ENCODE results near the gene SLK. TPM values are rescaled to one million over a fixed set of nuclear protein-coding genes. Genes with fewer than 3 reads are reported as not detected.

Gene SLK
- 31.0 TPM for total RNA-seq
- long read RNA-seq, full-length matches to known transcripts, result 10 of 128 reads
- long read RNA-seq, partial matches to known transcripts, result 112 of 128 reads
- long read RNA-seq, other reads (novel, unspliced or antisense), result 6 of 128 reads

GRCh38 chr10:103966671-103967447 lies at the start of gene SLK:
TSS of gene SLK (plus strand) at chr10:103967140. CDS start at chr10:103967746, 606 bp downstream.
- intact Hi-C loops (cut with micrococcal nuclease), result no loop called here
- peak; percentile 93 for DNase-seq
- ATAC-seq, result peak; percentile 97

DNA sequence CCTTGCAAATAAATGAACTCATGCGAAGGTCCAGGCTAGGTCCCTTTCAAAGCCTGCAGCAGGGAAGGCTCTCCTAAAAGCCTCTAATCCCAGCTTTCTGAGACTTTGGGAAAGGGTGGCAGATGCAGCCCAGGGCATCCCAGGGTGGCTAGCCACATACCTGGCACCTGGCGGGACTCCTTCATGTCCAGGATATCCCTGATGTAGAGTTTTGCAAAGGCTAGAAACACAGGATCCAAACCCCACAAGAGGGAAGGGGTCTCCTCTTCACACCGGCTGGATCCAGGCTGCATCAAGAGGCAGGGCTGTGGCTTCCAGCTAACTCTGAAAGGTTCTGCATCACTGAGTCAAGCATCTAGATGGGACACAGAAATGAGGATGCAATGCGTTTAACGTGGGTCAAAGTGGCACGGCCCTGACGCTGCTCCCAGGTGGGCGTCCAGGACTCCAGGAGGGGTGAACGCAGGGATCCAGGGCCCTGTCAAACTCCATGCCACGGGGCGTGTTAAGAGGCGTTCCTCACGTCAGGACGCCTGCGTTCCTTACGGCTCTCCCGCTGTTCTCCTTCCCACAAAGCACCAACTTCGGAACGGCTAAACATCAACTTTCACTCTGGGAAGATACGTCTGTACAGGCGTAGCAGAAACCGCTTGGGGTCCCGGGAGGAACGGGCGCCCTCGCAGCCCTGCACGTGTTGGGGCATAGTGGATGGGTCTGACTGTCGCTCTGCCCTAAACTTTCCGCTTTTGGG lies 49.5 kb upstream of the SLK start:
- ATAC-seq, result peak; percentile 55
- intact Hi-C loops (cut with micrococcal nuclease), result no loop called here
- peak; percentile 67 for DNase-seq

GRCh38 chr10:103918053-103918846 lies 48.7 kb upstream of the SLK start, which contains the start of gene STN1:
TSS of gene STN1 (minus strand) at chr10:103918184. CDS start at chr10:103917594, 590 bp downstream.
- peak; percentile 98 for DNase-seq
- ATAC-seq, result peak; percentile 98
- intact Hi-C loops (cut with micrococcal nuclease), result no loop called here

- intact Hi-C loops (cut with micrococcal nuclease), result no loop called here
- ATAC-seq, result no peak
- no peak for DNase-seq
Measured at GRCh38 chr10:103919648-103920025, 47.3 kb upstream of the SLK start.

DNA sequence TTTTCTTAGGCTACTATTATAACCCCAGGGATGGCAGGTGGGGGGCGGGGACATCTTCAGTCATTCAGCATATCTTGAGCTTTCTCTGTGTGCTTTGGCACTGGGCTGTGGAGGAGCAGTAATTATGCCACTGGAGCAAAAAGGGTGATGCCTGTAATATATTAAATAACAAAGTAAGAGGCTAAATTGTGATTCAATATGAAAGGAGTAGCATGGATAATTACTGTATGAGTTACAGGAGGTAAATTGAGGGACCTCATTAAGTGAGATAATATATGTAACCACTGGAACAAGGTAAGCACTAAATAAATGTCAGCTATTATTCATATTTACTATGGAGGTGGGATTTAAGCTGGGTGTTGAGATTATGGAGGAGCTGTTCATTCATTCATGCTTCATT lies 45.7 kb upstream of the SLK start:
- no peak for DNase-seq
- no peak for ATAC-seq
- intact Hi-C loops (cut with micrococcal nuclease), result no loop called here

DNA sequence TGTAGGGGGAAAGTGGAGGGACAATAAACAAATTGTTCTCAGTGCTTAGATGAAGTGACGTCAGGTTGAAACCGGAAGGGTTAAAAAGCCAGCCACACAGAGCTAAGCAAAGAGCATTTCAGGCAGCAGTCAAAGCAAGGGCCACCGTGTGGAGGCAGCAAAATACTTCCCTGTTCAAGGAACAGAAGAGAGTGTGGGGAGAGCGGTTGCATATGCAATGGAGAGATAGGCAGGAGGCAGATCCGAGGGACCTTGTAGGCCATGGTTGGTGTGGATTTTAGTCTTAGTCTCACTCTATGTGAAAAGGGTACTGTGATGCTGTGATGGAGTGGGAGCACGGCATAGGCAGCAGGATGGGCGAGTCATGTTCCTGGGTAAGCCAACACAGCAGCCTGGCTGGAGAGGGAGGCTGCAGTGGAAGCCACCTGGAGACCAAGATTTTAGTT lies 45.2 kb upstream of the SLK start:
- no peak for ATAC-seq

DNA sequence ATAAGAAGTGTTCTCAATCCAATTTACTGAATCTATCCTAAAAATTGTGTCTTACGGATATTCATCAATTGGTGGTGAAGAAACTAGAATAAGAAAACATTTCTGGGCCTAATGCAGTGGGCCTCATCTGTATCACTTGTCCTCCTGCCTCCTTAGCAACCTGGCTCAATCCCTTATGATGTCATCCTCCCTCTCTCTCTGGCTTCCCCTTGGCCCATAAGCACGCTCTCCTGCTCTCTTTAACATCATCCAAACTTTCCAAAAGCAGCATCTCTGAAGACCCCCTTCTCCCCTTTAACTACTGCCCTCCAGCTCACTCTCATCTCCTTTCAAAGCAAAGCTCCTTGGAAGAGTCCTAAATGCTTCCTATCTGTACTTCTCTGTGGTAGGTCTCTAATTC lies 44.3 kb upstream of the SLK start:
- no peak for DNase-seq
- intact Hi-C loops (cut with micrococcal nuclease), result no loop called here
- no peak for ATAC-seq

More for the DNA sequence above, 45.2 kb upstream of the SLK start:
- intact Hi-C loops (cut with micrococcal nuclease), result no loop called here
- no peak for DNase-seq

- ATAC-seq, result no peak
- intact Hi-C loops (cut with micrococcal nuclease), result no loop called here
- DNase-seq, result no peak
Measured at GRCh38 chr10:103923502-103923901, 43.4 kb upstream of the SLK start.

- DNase-seq (no peak), ATAC-seq (no peak)
- intact Hi-C loops (cut with micrococcal nuclease), result no loop called here
Measured at GRCh38 chr10:103925591-103925990, 41.3 kb upstream of the SLK start.

- no peak for DNase-seq
- ATAC-seq, result no peak
- intact Hi-C loops (cut with micrococcal nuclease), result no loop called here
Measured at GRCh38 chr10:103926722-103927319, 40.1 kb upstream of the SLK start.

DNA sequence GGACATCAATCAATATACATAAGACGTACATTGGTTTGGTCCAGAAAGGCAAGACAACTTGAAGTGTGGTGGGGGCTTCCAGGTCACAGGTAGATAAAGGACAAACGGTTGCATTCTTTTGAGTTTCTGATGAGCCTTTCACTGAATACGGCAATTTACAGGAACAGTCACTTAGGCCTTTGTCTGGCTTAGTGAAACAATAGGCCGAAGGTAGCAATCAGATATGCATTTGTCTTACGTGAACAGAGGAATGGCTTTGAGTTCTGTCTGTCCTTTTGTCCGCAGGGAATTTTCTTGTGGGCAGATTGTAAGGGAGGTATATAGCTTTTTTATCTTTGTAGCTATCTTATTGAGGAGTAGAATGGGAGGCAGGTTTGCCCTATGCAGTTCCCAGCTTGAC lies 38.2 kb upstream of the SLK start:
- intact Hi-C loops (cut with micrococcal nuclease), result no loop called here
- no peak for ATAC-seq

GRCh38 chr10:103929381-103929921 lies 37.5 kb upstream of the SLK start:
- intact Hi-C loops (cut with micrococcal nuclease), result no loop called here
- ATAC-seq (no peak), DNase-seq (no peak)

More for the DNA sequence above, 38.2 kb upstream of the SLK start:
- no peak for DNase-seq

- intact Hi-C loops (cut with micrococcal nuclease), result no loop called here
- no peak for ATAC-seq
- no peak for DNase-seq
Measured at GRCh38 chr10:103930449-103930848, 36.5 kb upstream of the SLK start.

DNA sequence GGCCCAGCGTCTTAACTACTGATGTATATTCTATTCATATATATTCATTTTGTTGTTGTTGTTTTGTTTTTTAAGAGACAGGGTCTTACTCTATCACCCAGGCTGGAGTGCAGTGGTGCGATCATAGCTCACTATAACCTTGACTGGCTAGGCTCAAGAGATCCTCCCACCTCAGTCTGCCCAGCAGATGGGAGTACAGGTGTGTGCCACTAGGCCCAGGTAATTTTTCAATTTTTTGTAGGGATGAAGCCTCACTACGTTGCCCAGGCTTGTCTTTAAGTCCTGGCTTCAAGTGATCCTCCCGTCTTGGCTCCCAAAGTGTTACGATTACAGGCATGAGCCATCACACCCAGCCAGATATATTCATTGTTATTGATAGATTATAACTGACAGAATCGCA lies 36.1 kb upstream of the SLK start:
- DNase-seq, result no peak
- intact Hi-C loops (cut with micrococcal nuclease), result no loop called here
- no peak for ATAC-seq

DNA sequence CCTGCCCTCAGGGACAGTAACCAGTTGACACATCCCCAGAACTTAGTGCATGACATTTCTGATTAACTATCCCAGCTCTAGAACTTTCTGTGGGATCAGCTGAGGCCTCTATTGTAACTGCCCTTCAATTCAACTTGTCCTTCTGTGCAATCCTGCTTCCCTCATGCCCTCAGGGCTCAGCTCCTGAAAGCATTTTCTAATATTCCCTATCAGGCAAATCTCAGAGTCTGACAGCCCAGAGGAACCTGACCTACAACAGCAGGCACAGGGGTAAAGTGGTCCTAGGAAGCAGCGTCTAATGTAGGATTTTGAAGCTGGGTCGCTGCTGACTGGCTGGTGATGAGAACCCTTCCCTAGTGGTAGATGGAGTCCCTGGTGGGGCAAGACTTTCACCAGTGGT lies 35.3 kb upstream of the SLK start:
- intact Hi-C loops (cut with micrococcal nuclease), result no loop called here
- DNase-seq (no peak), ATAC-seq (no peak)

DNA sequence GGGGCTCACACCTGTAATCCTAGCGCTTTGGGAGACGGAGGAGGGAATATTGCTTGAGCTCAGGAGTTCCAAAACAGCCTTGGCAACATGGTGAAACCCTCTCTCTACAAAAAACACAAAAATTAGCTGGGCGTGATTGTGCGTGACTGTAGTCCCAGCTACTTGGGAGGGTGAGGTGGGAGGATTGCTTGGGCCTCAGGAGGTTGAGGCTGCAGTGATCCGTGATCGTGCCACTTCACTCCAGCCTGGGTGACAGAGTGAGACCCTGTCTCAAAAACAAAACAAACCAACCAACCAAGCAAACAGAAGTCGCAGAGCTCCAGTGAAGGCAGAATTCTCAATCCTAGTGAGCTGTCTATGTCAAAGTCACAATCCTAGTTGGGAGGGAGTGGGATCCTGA lies 34.7 kb upstream of the SLK start:
- intact Hi-C loops (cut with micrococcal nuclease), result no loop called here
- no peak for ATAC-seq
- no peak for DNase-seq

GRCh38 chr10:103932971-103933370 lies 34.0 kb upstream of the SLK start:
- ATAC-seq, result no peak
- intact Hi-C loops (cut with micrococcal nuclease), result no loop called here
- no peak for DNase-seq

DNA sequence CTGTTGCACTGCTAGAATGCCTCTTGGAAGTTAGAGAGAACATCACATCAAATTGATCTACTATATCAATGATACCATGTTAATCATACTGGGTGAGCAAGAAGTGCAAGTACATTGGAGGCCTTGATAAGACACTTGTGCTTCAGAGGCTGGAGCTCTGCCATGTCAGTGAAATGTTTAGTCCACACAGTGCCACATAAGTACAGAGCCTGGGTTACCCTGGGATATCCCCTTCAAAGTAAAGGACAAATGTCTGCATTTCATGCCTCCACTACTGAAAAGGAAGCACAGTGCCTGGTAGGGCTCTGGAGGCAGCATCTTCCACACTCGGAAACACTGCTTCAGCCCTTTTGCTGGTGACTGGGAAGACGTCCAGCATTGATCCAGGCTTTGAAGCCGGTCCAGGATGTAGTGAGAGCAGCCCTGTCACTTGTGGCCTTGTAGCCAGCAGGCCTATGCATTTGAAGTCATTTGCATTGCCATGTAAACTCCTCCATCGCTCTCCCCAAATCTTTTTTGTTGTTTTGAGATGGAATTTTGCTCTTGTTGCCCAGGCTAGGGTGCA lies 33.3 kb upstream of the SLK start:
- ATAC-seq (peak; percentile 45), DNase-seq (no peak)
- intact Hi-C loops (cut with micrococcal nuclease), result no loop called here

GRCh38 chr10:103934308-103934707 lies 32.6 kb upstream of the SLK start:
- ATAC-seq, result no peak

More at GRCh38 chr10:103934308-103934707, 32.6 kb upstream of the SLK start:
- intact Hi-C loops (cut with micrococcal nuclease), result no loop called here
- no peak for DNase-seq
